Smooth muscle cell of trachea (primary cell): Measurements from ENCODE around the gene CXXC1. TPM values are rescaled to one million over a fixed set of nuclear protein-coding genes. Genes with fewer than 3 reads are reported as not detected.

Experiments used
- total RNA-seq: library from RNA; depleted of rRNA; stranded (reverse); fragments of >200 nt; gene quantifications from 2 replicates; pipeline ENCODE4 v1.2.1, GENCODE V29; 2014

The CXXC1 gene
- total RNA-seq, result 39.7 and 40.4 TPM in 2 replicates

GRCh38 chr18:50287441-50288347, at the start of gene CXXC1:
Gene CXXC1 (minus strand): TSS chr18:50287692. CDS start chr18:50287589, 103 bp downstream.

GRCh38 chr18:50281295-50281971, 6.1 kb downstream of the CXXC1 start, which contains the start of gene MBD1:
Gene MBD1 (minus strand): TSS chr18:50281523. CDS start chr18:50279992, 1,531 bp downstream.

DNA sequence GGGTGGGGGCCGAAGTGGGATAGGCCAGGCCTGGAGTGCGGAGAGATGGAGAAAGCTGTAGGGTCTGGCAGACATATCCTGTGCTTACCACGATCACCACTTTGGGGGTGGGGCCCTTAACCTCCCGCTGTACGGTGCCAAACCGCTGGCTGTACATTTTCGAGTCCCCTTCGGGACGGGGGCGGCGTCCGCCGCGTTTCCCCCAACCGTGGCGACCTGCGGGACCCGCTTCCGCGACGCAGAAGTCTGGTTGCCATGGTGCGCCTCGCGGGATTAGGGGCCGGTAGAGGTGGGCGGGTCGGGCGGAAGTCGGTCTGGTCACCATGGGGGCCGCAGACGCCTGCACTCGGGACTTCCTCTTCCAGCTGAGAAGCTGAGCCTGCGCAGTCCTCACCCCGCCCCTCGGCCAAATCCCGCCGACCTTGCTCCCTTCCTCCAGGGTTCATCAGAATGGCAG, 21.2 kb downstream of the CXXC1 start, which contains the start of gene CFAP53:
Gene CFAP53 (minus strand): TSS at position 248 of the 457 bp plus-strand sequence. CDS start 91 bp downstream, at position 157.

Other genes with a start within 250 kb of the CXXC1 start
- under 0.01 TPM in 1 of 2 replicates, not detected in the other for gene MYO5B, start 92.5 kb downstream of the CXXC1 start, total RNA-seq
- 0.44 and 0.83 TPM in 2 replicates for gene CFAP53, start 21.2 kb downstream of the CXXC1 start, total RNA-seq
- gene MBD1, start 6.2 kb downstream of the CXXC1 start, total RNA-seq, result 63.7 and 85.7 TPM in 2 replicates
- gene SKA1, start 87.4 kb upstream of the CXXC1 start, total RNA-seq, result 1.5 and 15.6 TPM in 2 replicates